Measurements from ENCODE around the gene PLA2G4E.

DNA sequence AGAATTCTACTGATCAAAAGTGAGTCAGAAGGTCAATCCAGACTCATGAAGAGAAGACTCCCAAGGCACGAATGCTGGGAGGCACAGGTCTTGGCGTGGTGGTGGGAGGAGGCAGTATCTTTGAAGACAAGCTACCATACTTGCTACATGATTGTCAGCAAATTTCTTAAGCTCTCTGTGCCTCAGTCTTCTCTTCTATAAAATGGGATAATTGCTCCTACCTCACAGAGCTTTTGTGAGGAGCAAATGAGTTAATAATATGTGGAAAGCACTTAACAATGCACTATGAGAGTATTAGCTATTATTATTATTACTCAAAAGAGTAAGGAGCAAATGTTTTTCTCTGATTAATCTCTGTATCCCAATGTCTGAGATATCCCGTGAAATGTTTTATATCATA, 84.7 kb downstream of the PLA2G4E start:
- no peak for TF ChIP-seq CTCF (IDR thresholded peaks at IDR 0.05; ENCODE audit: low read length)
- TF ChIP-seq EZH2 (IDR thresholded peaks at IDR 0.05; ENCODE audit: borderline replicate concordance, low read length) = no peak
